IMR-90 (cell line): ENCODE results near the gene ILDR2. TPM values are rescaled to one million over a fixed set of nuclear protein-coding genes. Genes with fewer than 3 reads are reported as not detected.

Experiments used
- ATAC-seq: fragments of 200-7000 bp; cut with Tn5 transposase; 2 replicates; pipeline ENCODE4 v1.9.1; 2020; ENCODE audit warnings: low read depth, mild to moderate bottlenecking, moderate library complexity
- BruUV-seq: library from RNA; stranded (reverse); fragments of 400-500 nt; replicated peaks from 2 replicates; lab custom pipeline; 2021; lab: Mats Ljungman, UMichigan
- CTCF ChIA-PET: fragments of 300-600 bp; formaldehyde crosslinking; extraction: SDS; loops from one replicate; lab custom pipeline; 2021; ENCODE audit warnings: antibody characterized with exemption; lab: Yijun Ruan, JAX
- POLR2A ChIA-PET: fragments of 300-600 bp; sonication (Branson Sonifier 250); formaldehyde crosslinking; loops from one replicate; lab custom pipeline; 2022; ENCODE audit warnings: antibody characterized with exemption; ENCODE audit not compliant: unreplicated experiment; lab: Charles Lee
- DNase-seq: peaks from one replicate; pipeline ENCODE4 v3.0.0; 2013
- H2AFZ ChIP-seq: replicated peaks from 2 replicates; pipeline ENCODE3; 2013; ENCODE audit warnings: low read length, mild to moderate bottlenecking; ENCODE audit not compliant: poor library complexity
- H2AK5ac ChIP-seq: 2 replicates; pipeline ENCODE4 v1.6.1; 2013; ENCODE audit warnings: low read depth, low read length, inconsistent platforms
- H2AK9ac ChIP-seq: replicated peaks from 2 replicates; pipeline ENCODE3; 2013; ENCODE audit warnings: mild to moderate bottlenecking, low read depth, low read length, moderate library complexity; ENCODE audit not compliant: poor library complexity
- H2BK120ac ChIP-seq: 2 replicates; pipeline ENCODE4 v1.6.1; 2013; ENCODE audit warnings: low read depth, low read length, inconsistent platforms
- H2BK15ac ChIP-seq: 3 replicates; pipeline ENCODE4 v1.6.1; 2013; ENCODE audit warnings: low read depth, low read length, inconsistent platforms
- H2BK20ac ChIP-seq: 2 replicates; pipeline ENCODE4 v1.6.1; 2013; ENCODE audit warnings: low read depth, mild to moderate bottlenecking, inconsistent platforms, low read length, moderate library complexity
- H2BK5ac ChIP-seq: 2 replicates; pipeline ENCODE4 v1.6.1; 2013; ENCODE audit warnings: mild to moderate bottlenecking, low read depth, low read length, inconsistent platforms; ENCODE audit not compliant: poor library complexity, severe bottlenecking
- H3K14ac ChIP-seq: replicated peaks from 2 replicates; pipeline ENCODE4 v1.6.1; 2013; ENCODE audit warnings: low read depth, low read length, inconsistent platforms
- H3K18ac ChIP-seq: 2 replicates; pipeline ENCODE4 v1.6.1; 2013; ENCODE audit warnings: low read depth, low read length, control low read depth
- H3K23ac ChIP-seq: 2 replicates; pipeline ENCODE4 v1.6.1; 2013; ENCODE audit warnings: low read depth, low read length, inconsistent platforms
- H3K27ac ChIP-seq: 2 replicates; pipeline ENCODE4 v1.5.1; 2013; ENCODE audit warnings: mild to moderate bottlenecking, control low read depth, low read length; ENCODE audit not compliant: insufficient read depth
- H3K27me3 ChIP-seq: 2 replicates; pipeline ENCODE4 v1.6.1; 2013; ENCODE audit warnings: low read length; ENCODE audit not compliant: control insufficient read depth, insufficient read depth
- H3K36me3 ChIP-seq: 2 replicates; pipeline ENCODE4 v1.6.1; 2013; ENCODE audit warnings: low read length, mixed read lengths; ENCODE audit not compliant: control insufficient read depth, insufficient read depth
- H3K4ac ChIP-seq: 2 replicates; pipeline ENCODE4 v1.6.1; 2013; ENCODE audit warnings: low read depth, low read length, inconsistent platforms
- H3K4me1 ChIP-seq: 2 replicates; pipeline ENCODE4 v1.6.1; 2013; ENCODE audit warnings: low read length, mixed read lengths; ENCODE audit not compliant: control insufficient read depth, insufficient read depth
- H3K4me2 ChIP-seq: 2 replicates; pipeline ENCODE4 v1.6.1; 2013; ENCODE audit warnings: low read depth, mild to moderate bottlenecking, control low read depth, low read length, moderate library complexity
- H3K4me3 ChIP-seq: 2 replicates; pipeline ENCODE4 v1.5.1; 2013; ENCODE audit warnings: low read depth, mild to moderate bottlenecking, control low read depth, low read length, moderate library complexity; ENCODE audit not compliant: insufficient read depth
- H3K56ac ChIP-seq: 2 replicates; pipeline ENCODE4 v1.6.1; 2013; ENCODE audit warnings: low read length, inconsistent platforms; ENCODE audit not compliant: insufficient read depth; ENCODE audit errors: extremely low read depth
- H3K79me1 ChIP-seq, 2 experiments: 2 replicates each; pipeline ENCODE4 v1.6.1; 2013; ENCODE audit warnings: low read length in 2 of 2, inconsistent platforms in 1 of 2, low read depth in 1 of 2
- H3K9ac ChIP-seq: 2 replicates; pipeline ENCODE4 v1.6.1; 2013; ENCODE audit warnings: low read depth, low read length, control low read depth
- H3K9me1 ChIP-seq: 2 replicates; pipeline ENCODE4 v1.6.1; 2013; ENCODE audit warnings: low read length, inconsistent platforms; ENCODE audit not compliant: insufficient read depth
- H3K9me3 ChIP-seq: 2 replicates; pipeline ENCODE4 v1.6.1; 2013; ENCODE audit warnings: low read length; ENCODE audit not compliant: control insufficient read depth, insufficient read depth
- H4K20me1 ChIP-seq: 2 replicates; pipeline ENCODE4 v1.6.1; 2013; ENCODE audit warnings: low read length, inconsistent platforms; ENCODE audit not compliant: insufficient read depth
- H4K5ac ChIP-seq: 2 replicates; pipeline ENCODE4 v1.6.1; 2013; ENCODE audit warnings: mild to moderate bottlenecking, low read depth, low read length, control low read depth
- H4K8ac ChIP-seq, 2 experiments: 2 replicates each; pipeline ENCODE4 v1.6.1; 2013; ENCODE audit warnings: low read depth in 2 of 2, low read length in 2 of 2, control low read depth in 1 of 2, inconsistent platforms in 1 of 2
- H4K91ac ChIP-seq: 2 replicates; pipeline ENCODE4 v1.6.1; 2013; ENCODE audit warnings: low read depth, low read length, inconsistent platforms; ENCODE audit not compliant: insufficient read depth
- BHLHE40 ChIP-seq: fragments of 150-350 bp; IDR thresholded peaks from 2 replicates; pipeline ENCODE4 v1.6.1; 2016; ENCODE audit warnings: mild to moderate bottlenecking, low read depth, low read length
- CEBPB ChIP-seq: IDR thresholded peaks from 2 replicates; pipeline ENCODE4 v1.6.1; 2012; ENCODE audit warnings: low read depth, low read length, improper control_type of control experiment
- CHD1 ChIP-seq: IDR thresholded peaks from 2 replicates; pipeline ENCODE4 v1.6.1; 2012; ENCODE audit warnings: low read depth, low read length, improper control_type of control experiment
- FOS ChIP-seq: fragments of 150-350 bp; IDR thresholded peaks from 2 replicates; pipeline ENCODE4 v1.6.1; 2016; ENCODE audit warnings: low read depth, low read length
- MAFK ChIP-seq: IDR thresholded peaks from 2 replicates; pipeline ENCODE4 v1.6.1; 2012; ENCODE audit warnings: low read depth, low read length, improper control_type of control experiment
- MAZ ChIP-seq: IDR thresholded peaks from 2 replicates; pipeline ENCODE4 v1.6.1; 2012; ENCODE audit warnings: low read depth, mild to moderate bottlenecking, low read length, improper control_type of control experiment, moderate library complexity, borderline replicate concordance
- MXI1 ChIP-seq: IDR thresholded peaks from 2 replicates; pipeline ENCODE4 v1.6.1; 2012; ENCODE audit warnings: low read depth, mild to moderate bottlenecking, low read length, moderate library complexity, borderline replicate concordance
- NFE2L2 ChIP-seq: fragments of 150-350 bp; IDR thresholded peaks from 2 replicates; pipeline ENCODE4 v1.6.1; 2016; ENCODE audit warnings: low read depth, mild to moderate bottlenecking, low read length
- POLR2A ChIP-seq: IDR thresholded peaks from 2 replicates; pipeline ENCODE4 v1.6.1; 2012; ENCODE audit warnings: mild to moderate bottlenecking, low read depth, low read length
- RAD21 ChIP-seq: IDR thresholded peaks from 2 replicates; pipeline ENCODE4 v1.6.1; 2012; ENCODE audit warnings: low read length, improper control_type of control experiment
- RCOR1 ChIP-seq: IDR thresholded peaks from 2 replicates; pipeline ENCODE4 v1.6.1; 2012; ENCODE audit warnings: mild to moderate bottlenecking, low read length, improper control_type of control experiment; ENCODE audit not compliant: insufficient replicate concordance
- RFX5 ChIP-seq: IDR thresholded peaks from 2 replicates; pipeline ENCODE4 v1.8.0; 2012; ENCODE audit warnings: low read depth, mild to moderate bottlenecking, low read length, moderate library complexity
- SMC3 ChIP-seq: fragments of 150-350 bp; IDR thresholded peaks from 2 replicates; pipeline ENCODE4 v1.6.1; 2016; ENCODE audit warnings: low read depth, mild to moderate bottlenecking, antibody characterized with exemption, low read length, moderate library complexity
- WGBS, 2 experiments: methylation state at CpG; one replicate each; pipeline versions ENCODE4 v1.1.5 to v1.1.7; 2013; ENCODE audit warnings: missing lambda C conversion rate in 2 of 2; ENCODE audit not compliant: insufficient read length in 1 of 2; ENCODE audit errors: extremely low coverage in 2 of 2; 5-methylcytosine and 5-hydroxymethylcytosine counted together
- dilution Hi-C: fragments of 300-500 bp; cut with HindIII; formaldehyde crosslinking; loops from one replicate; pipeline ENCODE4 v1.14.3; 2018; ENCODE audit warnings: low sequenced_read_pairs; ENCODE audit not compliant: unreplicated experiment
- in situ Hi-C: fragments of 300-500 bp; cut with MboI; formaldehyde crosslinking; loops from 3 replicates; pipeline ENCODE4 v1.14.3; 2019; ENCODE audit warnings: low sequenced_read_pairs, inconsistent platforms, mixed read lengths
- intact Hi-C: fragments of 100-400 bp; cut with micrococcal nuclease; formaldehyde crosslinking; loops from 2 replicates; pipeline ENCODE4 v1.10.0; 2022
- polyA plus RNA-seq, 3 experiments: library from polyadenylated mRNA; depleted of rRNA; stranded (reverse); fragments of >200 nt; gene quantifications; 2 replicates each; pipeline ENCODE4 v1.2.3, GENCODE V29; 2012; ENCODE audit warnings: low replicate concordance in 1 of 3
- total RNA-seq: library from RNA; depleted of rRNA; stranded (reverse); fragments of >200 nt; gene quantifications from 2 replicates; pipeline ENCODE4 v1.2.3, GENCODE V29; 2012
- TF ChIP-seq, protein P1 (sequence below): fragments of 150-350 bp; IDR thresholded peaks from 2 replicates; pipeline ENCODE4 v1.6.1; 2016; ENCODE audit warnings: low read depth, mild to moderate bottlenecking, low read length, moderate library complexity, borderline replicate concordance
- TF ChIP-seq, protein P2 (sequence below): conservative IDR thresholded peaks from 2 replicates; pipeline ENCODE4 v1.5.1; 2012; ENCODE audit warnings: mild to moderate bottlenecking, low read depth, low read length, improper control_type of control experiment
- TF ChIP-seq, protein P3 (sequence below): fragments of 150-350 bp; IDR thresholded peaks from 2 replicates; pipeline ENCODE4 v1.6.1; 2017; ENCODE audit warnings: mild to moderate bottlenecking, antibody characterized with exemption, low read length, low read depth

Gene ILDR2
- total and polyA plus RNA-seq, 2 of the 4 experiments (the other 2 are of a cell fraction): under 0.01 TPM; not detected in 1

DNA sequence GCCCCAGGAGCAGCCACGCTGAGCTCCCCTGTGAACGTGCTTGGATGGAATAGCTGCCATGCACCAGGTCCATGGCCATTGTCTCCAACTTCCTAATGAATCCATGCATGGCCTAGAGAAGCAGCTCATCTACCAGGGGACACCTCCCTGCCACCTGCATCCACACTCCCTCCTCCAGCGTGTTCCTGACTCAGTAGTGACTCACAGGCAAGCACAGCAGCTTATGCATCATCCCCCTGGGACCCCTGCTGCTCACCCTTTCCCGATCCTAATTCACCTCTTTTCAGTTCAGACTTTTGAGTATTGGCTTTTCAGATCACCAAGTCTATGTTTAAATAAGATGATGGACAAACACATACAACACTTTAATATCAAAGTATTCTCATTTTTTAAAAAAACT, 59.4 kb downstream of the ILDR2 start:
- no peak overlapping the region for H4K8ac ChIP-seq
- no peak for TF ChIP-seq MAFK
- TF ChIP-seq, protein P1, sequence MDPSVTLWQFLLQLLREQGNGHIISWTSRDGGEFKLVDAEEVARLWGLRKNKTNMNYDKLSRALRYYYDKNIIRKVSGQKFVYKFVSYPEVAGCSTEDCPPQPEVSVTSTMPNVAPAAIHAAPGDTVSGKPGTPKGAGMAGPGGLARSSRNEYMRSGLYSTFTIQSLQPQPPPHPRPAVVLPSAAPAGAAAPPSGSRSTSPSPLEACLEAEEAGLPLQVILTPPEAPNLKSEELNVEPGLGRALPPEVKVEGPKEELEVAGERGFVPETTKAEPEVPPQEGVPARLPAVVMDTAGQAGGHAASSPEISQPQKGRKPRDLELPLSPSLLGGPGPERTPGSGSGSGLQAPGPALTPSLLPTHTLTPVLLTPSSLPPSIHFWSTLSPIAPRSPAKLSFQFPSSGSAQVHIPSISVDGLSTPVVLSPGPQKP: no peak
- no peak for TF ChIP-seq RFX5
- no peak for TF ChIP-seq RAD21
- no peak for TF ChIP-seq RCOR1
- TF ChIP-seq BHLHE40: no peak
- no peak for TF ChIP-seq NFE2L2
- no peak for TF ChIP-seq SMC3
- no peak for TF ChIP-seq MAZ
- TF ChIP-seq, protein P2, sequence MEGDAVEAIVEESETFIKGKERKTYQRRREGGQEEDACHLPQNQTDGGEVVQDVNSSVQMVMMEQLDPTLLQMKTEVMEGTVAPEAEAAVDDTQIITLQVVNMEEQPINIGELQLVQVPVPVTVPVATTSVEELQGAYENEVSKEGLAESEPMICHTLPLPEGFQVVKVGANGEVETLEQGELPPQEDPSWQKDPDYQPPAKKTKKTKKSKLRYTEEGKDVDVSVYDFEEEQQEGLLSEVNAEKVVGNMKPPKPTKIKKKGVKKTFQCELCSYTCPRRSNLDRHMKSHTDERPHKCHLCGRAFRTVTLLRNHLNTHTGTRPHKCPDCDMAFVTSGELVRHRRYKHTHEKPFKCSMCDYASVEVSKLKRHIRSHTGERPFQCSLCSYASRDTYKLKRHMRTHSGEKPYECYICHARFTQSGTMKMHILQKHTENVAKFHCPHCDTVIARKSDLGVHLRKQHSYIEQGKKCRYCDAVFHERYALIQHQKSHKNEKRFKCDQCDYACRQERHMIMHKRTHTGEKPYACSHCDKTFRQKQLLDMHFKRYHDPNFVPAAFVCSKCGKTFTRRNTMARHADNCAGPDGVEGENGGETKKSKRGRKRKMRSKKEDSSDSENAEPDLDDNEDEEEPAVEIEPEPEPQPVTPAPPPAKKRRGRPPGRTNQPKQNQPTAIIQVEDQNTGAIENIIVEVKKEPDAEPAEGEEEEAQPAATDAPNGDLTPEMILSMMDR: no peak
- TF ChIP-seq POLR2A: no peak
- no peak for TF ChIP-seq MXI1
- no peak for TF ChIP-seq FOS
- TF ChIP-seq CHD1: no peak
- TF ChIP-seq CEBPB: no peak
- TF ChIP-seq, protein P3, sequence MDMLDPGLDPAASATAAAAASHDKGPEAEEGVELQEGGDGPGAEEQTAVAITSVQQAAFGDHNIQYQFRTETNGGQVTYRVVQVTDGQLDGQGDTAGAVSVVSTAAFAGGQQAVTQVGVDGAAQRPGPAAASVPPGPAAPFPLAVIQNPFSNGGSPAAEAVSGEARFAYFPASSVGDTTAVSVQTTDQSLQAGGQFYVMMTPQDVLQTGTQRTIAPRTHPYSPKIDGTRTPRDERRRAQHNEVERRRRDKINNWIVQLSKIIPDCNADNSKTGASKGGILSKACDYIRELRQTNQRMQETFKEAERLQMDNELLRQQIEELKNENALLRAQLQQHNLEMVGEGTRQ: no peak
- H3K9me3 ChIP-seq: no peaks in the 10 kb centered on the region
- H3K14ac ChIP-seq: no peak overlapping the region
- no peak overlapping the region for H3K4me3 ChIP-seq
- H2BK120ac ChIP-seq: no peak overlapping the region
- H2BK5ac ChIP-seq: no peak overlapping the region
- H3K4ac ChIP-seq: no peak overlapping the region
- no peak overlapping the region for H3K27ac ChIP-seq
- CTCF ChIA-PET: interaction anchor here (1.3 kb wide), 1 partner anchor 11 kb away, joined by 3 read pairs; no protein-coding TSS in a partner anchor
- H2AK9ac ChIP-seq: no peak overlapping the region
- H4K91ac ChIP-seq: no peak overlapping the region
- intact Hi-C loops (no loop called here), in situ Hi-C loops (loop anchor here (10.0 kb wide), 1 partner anchor 139 kb away; no protein-coding TSS in a partner anchor), dilution Hi-C loops (no loop called here)
- no peak overlapping the region for H2AK5ac ChIP-seq
- H3K79me1 ChIP-seq: no peaks in the 10 kb centered on the region
- no peak overlapping the region for H4K5ac ChIP-seq
- WGBS, 2 experiments: 0% methylated on average over 1 of the region's 4 CpGs; no CpG with 5 or more reads in 1 of the 2 experiments
- DNase-seq (peak; percentile 2), ATAC-seq (no peak)
- no peaks in the 10 kb centered on the region for H4K20me1 ChIP-seq
- H3K4me2 ChIP-seq: no peak overlapping the region
- BruUV-seq: no TSS peak
- H3K18ac ChIP-seq: no peak overlapping the region
- no peak overlapping the region for H3K9ac ChIP-seq
- H2AFZ ChIP-seq: no peak overlapping the region
- H3K27me3 ChIP-seq: peaks cover 38% of the 10 kb centered on the region
- POLR2A ChIA-PET: no interaction called here
- no peak overlapping the region for H2BK15ac ChIP-seq
- H2BK20ac ChIP-seq: no peak overlapping the region
- H3K23ac ChIP-seq: no peak overlapping the region
- H3K4me1 ChIP-seq: no peaks in the 10 kb centered on the region
- no peaks in the 10 kb centered on the region; the same call in 1 of the 2 replicates for H3K9me1 ChIP-seq
- H3K56ac ChIP-seq: no peak overlapping the region
- H3K36me3 ChIP-seq: no peaks in the 10 kb centered on the region
